HuH-7.5 (cell line): ENCODE data around the gene GLS.

Experiments
- DNase-seq: peaks from one replicate; pipeline ENCODE4 v3.0.0; 2011; ENCODE audit warnings: low spot score

Gene GLS

GRCh38 chr2:190972846-190973245 is 92.2 kb downstream of the GLS start:
- DNase-seq: no peak

- DNase-seq: no peak
These were observed 92.6 kb downstream of the GLS start for GRCh38 chr2:190973262-190973661.

GRCh38 chr2:190973726-190974628 is 93.4 kb downstream of the GLS start:
- no peak for DNase-seq

GRCh38 chr2:190974629-190975361 is 94.2 kb downstream of the GLS start:
- no peak for DNase-seq

GRCh38 chr2:190976521-190976920 is 95.9 kb downstream of the GLS start:
- DNase-seq: no peak

- no peak for DNase-seq
These were observed 96.9 kb downstream of the GLS start for GRCh38 chr2:190977505-190977904.

- no peak for DNase-seq
These were observed 97.9 kb downstream of the GLS start for GRCh38 chr2:190978389-190979053.

GRCh38 chr2:190979906-190980629 is 99.4 kb downstream of the GLS start:
- no peak for DNase-seq

GRCh38 chr2:190980630-190981209 is 100.1 kb downstream of the GLS start:
- DNase-seq: no peak

- DNase-seq: no peak
These were observed 100.7 kb downstream of the GLS start for GRCh38 chr2:190981333-190981732.

GRCh38 chr2:190981733-190982132 is 101.1 kb downstream of the GLS start:
- DNase-seq: no peak

- DNase-seq: no peak
These were observed 101.8 kb downstream of the GLS start for GRCh38 chr2:190982262-190983034.

GRCh38 chr2:190984595-190984994 is 104.0 kb downstream of the GLS start:
- DNase-seq: no peak

GRCh38 chr2:190986221-190986953 is 105.8 kb downstream of the GLS start:
- DNase-seq: no peak

GRCh38 chr2:190987116-190987515 is 106.5 kb downstream of the GLS start:
- DNase-seq: no peak

GRCh38 chr2:190987938-190988337 is 107.3 kb downstream of the GLS start:
- DNase-seq: no peak

- no peak for DNase-seq
These were observed 108.3 kb downstream of the GLS start for GRCh38 chr2:190988910-190989309.

- DNase-seq: no peak
These were observed 109.5 kb downstream of the GLS start for GRCh38 chr2:190990132-190990531.

GRCh38 chr2:190993292-190993643 is 112.6 kb downstream of the GLS start:
- DNase-seq: no peak

- DNase-seq: no peak
These were observed 113.5 kb downstream of the GLS start for GRCh38 chr2:190994148-190994547.
